Measurements from ENCODE around the gene PLPP1. TPM values are rescaled to one million over a fixed set of nuclear protein-coding genes. Genes with fewer than 3 reads are reported as not detected.

Gene PLPP1
- total RNA-seq, 1 experiment from 2014 or later = 7.5 TPM

GRCh38 chr5:55385227-55385626, 149.5 kb downstream of the PLPP1 start:
- ChIA-PET POLR2A (no interaction called here), CTCF (no interaction called here)

GRCh38 chr5:55384072-55384471, 150.7 kb downstream of the PLPP1 start:
- Mint-ChIP-seq H3K36me3 (ENCODE audit: insufficient read depth, unreplicated experiment) (peaks cover 77% of the 10 kb centered on the region), H3K27ac (ENCODE audit: low read depth, unreplicated experiment) (no peak overlapping the region), H3K9me3 (ENCODE audit: unreplicated experiment) (peaks cover 13% of the 10 kb centered on the region), H3K4me3 (ENCODE audit: unreplicated experiment) (no peak overlapping the region), H3K4me1 (ENCODE audit: insufficient read depth, unreplicated experiment) (peaks cover 9% of the 10 kb centered on the region), H3K27me3 (ENCODE audit: insufficient read depth, unreplicated experiment) (no peaks in the 10 kb centered on the region)
- intact Hi-C loops (cut with micrococcal nuclease) = no loop called here
- no peak for DNase-seq (ENCODE audit: unreplicated experiment)
- no TSS peak for BruUV-seq (replicated peaks)
- TF ChIP-seq CTCF (IDR thresholded peaks at IDR 0.05; ENCODE audit: unreplicated experiment) = no peak
- ChIA-PET POLR2A (no interaction called here), CTCF (interaction anchor here (0.7 kb wide), 1 partner anchor 40 kb away, joined by 3 read pairs; no protein-coding TSS in a partner anchor)

More at GRCh38 chr5:55385227-55385626, 149.5 kb downstream of the PLPP1 start:
- H3K27me3 Mint-ChIP-seq (ENCODE audit: insufficient read depth, unreplicated experiment) = no peaks in the 10 kb centered on the region
- TF ChIP-seq CTCF (IDR thresholded peaks at IDR 0.05; ENCODE audit: unreplicated experiment) = no peak
- H3K36me3 Mint-ChIP-seq (ENCODE audit: insufficient read depth, unreplicated experiment) = peaks cover 76% of the 10 kb centered on the region
- BruUV-seq (replicated peaks) = no TSS peak
- H3K4me3 Mint-ChIP-seq (ENCODE audit: unreplicated experiment) = no peak overlapping the region
- H3K9me3 Mint-ChIP-seq (ENCODE audit: unreplicated experiment) = peaks cover 13% of the 10 kb centered on the region
- no peak for DNase-seq (ENCODE audit: unreplicated experiment)
- H3K27ac Mint-ChIP-seq (ENCODE audit: low read depth, unreplicated experiment) = no peak overlapping the region
- intact Hi-C loops (cut with micrococcal nuclease) = no loop called here
- peaks cover 9% of the 10 kb centered on the region for H3K4me1 Mint-ChIP-seq (ENCODE audit: insufficient read depth, unreplicated experiment)

- TF ChIP-seq CTCF (IDR thresholded peaks at IDR 0.05; ENCODE audit: unreplicated experiment) = no peak
- Mint-ChIP-seq H3K36me3 (ENCODE audit: insufficient read depth, unreplicated experiment) (peaks cover 78% of the 10 kb centered on the region), H3K9me3 (ENCODE audit: unreplicated experiment) (peaks cover 13% of the 10 kb centered on the region), H3K27me3 (ENCODE audit: insufficient read depth, unreplicated experiment) (no peaks in the 10 kb centered on the region), H3K4me3 (ENCODE audit: unreplicated experiment) (no peak overlapping the region), H3K4me1 (ENCODE audit: insufficient read depth, unreplicated experiment) (peaks cover 9% of the 10 kb centered on the region), H3K27ac (ENCODE audit: low read depth, unreplicated experiment) (no peak overlapping the region)
- intact Hi-C loops (cut with micrococcal nuclease) = no loop called here
- POLR2A ChIA-PET = interaction anchor here (0.7 to 1.9 kb wide), 2 partner anchors 10 to 12 kb away, joined by 3 to 6 read pairs; no protein-coding TSS in a partner anchor
- DNase-seq (ENCODE audit: unreplicated experiment) = no peak
- CTCF ChIA-PET = interaction anchor here (0.7 kb wide), 1 partner anchor 39 kb away, joined by 3 read pairs; no protein-coding TSS in a partner anchor
- BruUV-seq (replicated peaks) = no TSS peak
These were observed 151.5 kb downstream of the PLPP1 start for GRCh38 chr5:55383254-55383653.

- H3K27me3 Mint-ChIP-seq (ENCODE audit: insufficient read depth, unreplicated experiment) = no peaks in the 10 kb centered on the region
- no peak for DNase-seq (ENCODE audit: unreplicated experiment)
- no peak overlapping the region for H3K4me3 Mint-ChIP-seq (ENCODE audit: unreplicated experiment)
- peaks cover 76% of the 10 kb centered on the region for H3K36me3 Mint-ChIP-seq (ENCODE audit: insufficient read depth, unreplicated experiment)
- no peak for TF ChIP-seq CTCF (IDR thresholded peaks at IDR 0.05; ENCODE audit: unreplicated experiment)
- peaks cover 2% of the 10 kb centered on the region for H3K9me3 Mint-ChIP-seq (ENCODE audit: unreplicated experiment)
- POLR2A ChIA-PET = no interaction called here
- BruUV-seq (replicated peaks) = no TSS peak
- intact Hi-C loops (cut with micrococcal nuclease) = no loop called here
- no peaks in the 10 kb centered on the region for H3K4me1 Mint-ChIP-seq (ENCODE audit: insufficient read depth, unreplicated experiment)
- no peak overlapping the region for H3K27ac Mint-ChIP-seq (ENCODE audit: low read depth, unreplicated experiment)
- CTCF ChIA-PET = interaction anchor here (0.6 to 1.0 kb wide), 2 partner anchors 28 to 152 kb away, joined by 4 read pairs; no protein-coding TSS in a partner anchor
These were observed 157.0 kb downstream of the PLPP1 start for GRCh38 chr5:55377810-55378209.

Small RNA genes within 50 kb of the gene (microRNA-seq; reads per million reads assigned to microRNA genes)
- not detected for gene MIR5687

Other genes with a start within 250 kb of the PLPP1 start
- gene DHX29, start 227.3 kb downstream of the PLPP1 start, total RNA-seq (2022) = 18.1 and 21.8 TPM in 2 replicates
- gene MTREX, start 227.0 kb downstream of the PLPP1 start, total RNA-seq (2022) = 113 and 118 TPM in 2 replicates
- 20.1 and 25.6 TPM in 2 replicates for gene SLC38A9, start 177.4 kb upstream of the PLPP1 start, total RNA-seq (2022)
- gene DDX4, start 203.1 kb upstream of the PLPP1 start, total RNA-seq (2022) = not detected in 2 replicates